DND-41 (cell line): ENCODE data around the gene ANKRD40CL.

ENCODE experiments used
- ATAC-seq: fragments of 200-7000 bp; cut with Tn5 transposase; 3 replicates; pipeline ENCODE4 v1.9.1; 2021; ENCODE audit warnings: low read depth; ENCODE audit not compliant: insufficient read depth
- DNase-seq: peaks from one replicate; pipeline ENCODE4 v3.0.0-alpha.2; 2020
- H2AFZ ChIP-seq: 2 replicates; pipeline ENCODE4 v1.6.0; 2012; ENCODE audit warnings: low read depth, low read length
- H3K27ac ChIP-seq: 2 replicates; pipeline ENCODE4 v1.5.1; 2012; ENCODE audit warnings: low read length, inconsistent platforms
- H3K27me3 ChIP-seq: fragments of 200-600 bp; sonication (generic); 2 replicates; pipeline ENCODE4 v1.6.0; 2012; ENCODE audit warnings: low read length, mild to moderate bottlenecking, inconsistent platforms; ENCODE audit not compliant: insufficient read depth, poor library complexity
- H3K36me3 ChIP-seq: 2 replicates; pipeline ENCODE4 v1.5.1; 2012; ENCODE audit warnings: low read length, inconsistent platforms; ENCODE audit not compliant: insufficient read depth
- H3K4me1 ChIP-seq: 2 replicates; pipeline ENCODE4 v1.5.1; 2012; ENCODE audit warnings: mild to moderate bottlenecking, low read length; ENCODE audit not compliant: insufficient read depth
- H3K4me2 ChIP-seq: 2 replicates; pipeline ENCODE4 v1.6.0; 2012; ENCODE audit warnings: mild to moderate bottlenecking, moderate library complexity, low read length, inconsistent platforms; ENCODE audit not compliant: insufficient read depth
- H3K4me3 ChIP-seq, 2 experiments: fragments of 200-600 bp in 1 of 2; shearing (Covaris generic) in 1 of 2; 2 replicates each; pipeline ENCODE4 v1.5.1; 2012 to 2016; ENCODE audit warnings: inconsistent platforms in 2 of 2, low read length in 2 of 2, mild to moderate bottlenecking in 2 of 2, low read depth in 1 of 2, moderate library complexity in 1 of 2
- H3K79me2 ChIP-seq: 2 replicates; pipeline ENCODE4 v1.6.0; 2012; ENCODE audit warnings: low read length, inconsistent platforms; ENCODE audit not compliant: insufficient read depth
- H3K9ac ChIP-seq: 2 replicates; pipeline ENCODE4 v1.6.0; 2012; ENCODE audit warnings: low read depth, mild to moderate bottlenecking, inconsistent platforms, low read length, moderate library complexity
- H3K9me3 ChIP-seq: 2 replicates; pipeline ENCODE4 v1.5.1; 2012; ENCODE audit warnings: low read length, moderate library complexity, mild to moderate bottlenecking, inconsistent platforms; ENCODE audit not compliant: insufficient read depth, severe bottlenecking
- H4K20me1 ChIP-seq: 2 replicates; pipeline ENCODE4 v1.6.0; 2012; ENCODE audit warnings: low read length; ENCODE audit not compliant: insufficient read depth
- CTCF ChIP-seq: IDR thresholded peaks from 2 replicates; pipeline ENCODE4 v1.5.1; 2012; ENCODE audit warnings: borderline replicate concordance, low read length, moderate library complexity, mild to moderate bottlenecking; ENCODE audit not compliant: poor library complexity, severe bottlenecking; ENCODE audit errors: extremely low read depth
- EZH2 ChIP-seq: IDR thresholded peaks from 3 replicates; pipeline ENCODE4 v1.6.1; 2012; ENCODE audit warnings: borderline replicate concordance, low read depth, mild to moderate bottlenecking, moderate library complexity, low read length, inconsistent platforms; ENCODE audit not compliant: severe bottlenecking

Gene ANKRD40CL

GRCh38 chr17:50783905-50784304 lies 16.6 kb upstream of the ANKRD40CL start:
- ATAC-seq (no peak), DNase-seq (no peak)
- Histone ChIP-seq H3K4me1 (peaks cover 16% of the 10 kb centered on the region), H3K9me3 (no peaks in the 10 kb centered on the region), H2AFZ (no peak overlapping the region), H3K4me3 (no peak overlapping the region), H3K27me3 (no peaks in the 10 kb centered on the region), H4K20me1 (peaks cover 3% of the 10 kb centered on the region; the same call in 1 of the 2 replicates), H3K9ac (no peak overlapping the region), H3K79me2 (no peaks in the 10 kb centered on the region), H3K4me2 (no peak overlapping the region), H3K27ac (no peak overlapping the region), H3K36me3 (no peaks in the 10 kb centered on the region)
- TF ChIP-seq EZH2: no peak
- no peak for TF ChIP-seq CTCF

- no peak overlapping the region for H3K4me2 ChIP-seq
- no peak overlapping the region for H3K4me3 ChIP-seq
- H4K20me1 ChIP-seq: peaks cover 3% of the 10 kb centered on the region; the same call in 1 of the 2 replicates
- no peak overlapping the region for H3K27ac ChIP-seq
- no peaks in the 10 kb centered on the region for H3K9me3 ChIP-seq
- H3K27me3 ChIP-seq: no peaks in the 10 kb centered on the region
- no peaks in the 10 kb centered on the region for H3K36me3 ChIP-seq
- DNase-seq (peak; percentile 82), ATAC-seq (peak; percentile 74)
- TF ChIP-seq CTCF: peak; percentile 99
- TF ChIP-seq EZH2: no peak
- H2AFZ ChIP-seq: no peak overlapping the region; the same call in 1 of the 2 replicates
- no peak overlapping the region for H3K9ac ChIP-seq
- H3K4me1 ChIP-seq: peaks cover 16% of the 10 kb centered on the region
- no peaks in the 10 kb centered on the region for H3K79me2 ChIP-seq
These were observed 15.9 kb upstream of the ANKRD40CL start for GRCh38 chr17:50783193-50783660.

- no peak for DNase-seq
- Histone ChIP-seq H4K20me1 (peaks cover 3% of the 10 kb centered on the region; the same call in 1 of the 2 replicates), H2AFZ (no peak overlapping the region), H3K4me1 (peaks cover 16% of the 10 kb centered on the region), H3K27ac (no peak overlapping the region), H3K4me2 (no peak overlapping the region), H3K9me3 (no peaks in the 10 kb centered on the region), H3K4me3 (no peak overlapping the region), H3K36me3 (no peaks in the 10 kb centered on the region), H3K79me2 (no peaks in the 10 kb centered on the region), H3K27me3 (no peaks in the 10 kb centered on the region), H3K9ac (no peak overlapping the region)
- ATAC-seq: no peak
- no peak for TF ChIP-seq EZH2
- no peak for TF ChIP-seq CTCF
These were observed 13.8 kb upstream of the ANKRD40CL start for GRCh38 chr17:50781167-50781566.
